ENCODE measurements around the gene CD247.

DNA sequence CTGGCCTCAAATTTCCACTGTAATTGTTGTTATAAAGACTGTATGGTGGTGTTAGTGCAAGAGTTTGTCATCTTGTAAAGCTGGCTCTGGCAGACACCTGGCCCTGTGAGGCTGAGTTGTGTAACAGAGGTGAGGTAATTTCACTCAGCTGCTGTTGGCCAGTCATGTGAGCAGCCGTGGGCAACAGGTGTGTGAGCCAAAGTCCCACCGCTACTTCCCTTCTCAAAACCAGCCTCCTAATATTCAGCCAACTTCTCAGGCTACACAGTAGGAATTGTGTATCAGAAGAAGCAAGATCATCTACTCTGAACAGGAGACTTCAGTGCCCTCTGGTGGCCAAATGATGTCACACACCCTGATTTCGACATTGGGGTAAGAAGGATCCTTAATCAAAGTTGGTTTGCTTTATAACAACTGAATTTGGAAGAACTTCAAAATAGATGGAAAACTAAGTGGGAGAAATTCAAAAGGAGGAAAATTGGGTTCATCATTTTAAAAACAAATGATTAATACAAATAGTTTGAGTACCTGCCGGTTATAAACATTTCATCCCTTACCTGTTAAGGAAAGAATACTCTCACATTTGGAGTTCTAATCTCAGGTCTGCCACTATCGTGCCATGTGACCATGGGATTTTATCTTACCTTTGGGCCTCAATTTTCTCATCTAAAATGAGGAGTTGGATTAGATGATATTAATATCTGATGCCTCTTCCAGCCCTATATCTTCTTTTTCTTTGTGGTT lies 37.8 kb upstream of the CD247 start:
- TF ChIP-seq EZH2 (IDR thresholded peaks at IDR 0.05) (no peak), POLR2AphosphoS5 (IDR thresholded peaks at IDR 0.05; ENCODE audit: borderline replicate concordance, low read depth, low read length) (no peak)

All from SK-N-MC (cell line).